Renal cortex interstitium (tissue), 15 donors: ENCODE results near the gene RPS6KA2. TPM values are rescaled to one million over a fixed set of nuclear protein-coding genes. Genes with fewer than 3 reads are reported as not detected.
A peak's percentile ranks its signal among the peaks of the same experiment; 100 is the strongest.

Source experiments
- DNase-seq, 11 donors: peaks; one replicate each; pipeline ENCODE4 v3.0.0-alpha.2; 2013; ENCODE audit warnings: low read depth in 9 of 11, low spot score in 4 of 11; ENCODE audit errors: extremely low read depth in 1 of 11
- long read RNA-seq, 16 experiments: transcript quantifications; one replicate each; lab custom pipeline, GENCODE V29; 2026
- polyA plus RNA-seq, 3 donors: library from polyadenylated mRNA; unstranded; fragments of 120-200 nt; gene quantifications; one replicate each; pipeline ENCODE4 v1.2.1, GENCODE V29; 2013; ENCODE audit not compliant: insufficient read length in 3 of 3

Gene RPS6KA2
- polyA plus RNA-seq, result 10 to 100 TPM; 28.3 to 30.6 (median 29.5) TPM
- long read RNA-seq, donor 1, full-length matches to known transcripts, result 1 of 1 reads
- long read RNA-seq, donor 1, partial matches to known transcripts, result 0 of 1 reads
- long read RNA-seq, donor 1, other reads (novel, unspliced or antisense), result 0 of 1 reads
- long read RNA-seq, donor 2, result 0 reads
- long read RNA-seq, donor 3, full-length matches to known transcripts, result 5 of 5 reads
- long read RNA-seq, donor 3, partial matches to known transcripts, result 0 of 5 reads
- long read RNA-seq, donor 3, other reads (novel, unspliced or antisense), result 0 of 5 reads
- long read RNA-seq, donor 4, full-length matches to known transcripts, result 4 of 4 reads
- long read RNA-seq, donor 4, partial matches to known transcripts, result 0 of 4 reads
- long read RNA-seq, donor 4, other reads (novel, unspliced or antisense), result 0 of 4 reads
- long read RNA-seq, donor 5, result 0 reads
- long read RNA-seq, donor 6, full-length matches to known transcripts, result 1 of 1 reads
- long read RNA-seq, donor 6, partial matches to known transcripts, result 0 of 1 reads
- long read RNA-seq, donor 6, other reads (novel, unspliced or antisense), result 0 of 1 reads
- long read RNA-seq, donor 7, full-length matches to known transcripts, result 5 of 5 reads
- long read RNA-seq, donor 7, partial matches to known transcripts, result 0 of 5 reads
- long read RNA-seq, donor 7, other reads (novel, unspliced or antisense), result 0 of 5 reads
- long read RNA-seq, donor 8, result 0 reads
- long read RNA-seq, donor 9, full-length matches to known transcripts, result 1 of 1 reads
- long read RNA-seq, donor 9, partial matches to known transcripts, result 0 of 1 reads
- long read RNA-seq, donor 9, other reads (novel, unspliced or antisense), result 0 of 1 reads
- long read RNA-seq, donor 10, full-length matches to known transcripts, result 3 of 3 reads
- long read RNA-seq, donor 10, partial matches to known transcripts, result 0 of 3 reads
- long read RNA-seq, donor 10, other reads (novel, unspliced or antisense), result 0 of 3 reads
- long read RNA-seq, donor 11, full-length matches to known transcripts, result 1 of 8 reads
- long read RNA-seq, donor 11, partial matches to known transcripts, result 7 of 8 reads
- long read RNA-seq, donor 11, other reads (novel, unspliced or antisense), result 0 of 8 reads
- long read RNA-seq, donor 12, full-length matches to known transcripts, result 1 of 1 reads
- long read RNA-seq, donor 12, partial matches to known transcripts, result 0 of 1 reads
- long read RNA-seq, donor 12, other reads (novel, unspliced or antisense), result 0 of 1 reads
- long read RNA-seq, donor 13, result 0 reads
- long read RNA-seq, donor 14, full-length matches to known transcripts, result 1 of 1 reads
- long read RNA-seq, donor 14, partial matches to known transcripts, result 0 of 1 reads
- long read RNA-seq, donor 14, other reads (novel, unspliced or antisense), result 0 of 1 reads
- long read RNA-seq, donor 15, full-length matches to known transcripts, result 1 of 1 reads
- long read RNA-seq, donor 15, partial matches to known transcripts, result 0 of 1 reads
- long read RNA-seq, donor 15, other reads (novel, unspliced or antisense), result 0 of 1 reads
- long read RNA-seq, donor 16, full-length matches to known transcripts, result 8 of 8 reads
- long read RNA-seq, donor 16, partial matches to known transcripts, result 0 of 8 reads
- long read RNA-seq, donor 16, other reads (novel, unspliced or antisense), result 0 of 8 reads

DNA sequence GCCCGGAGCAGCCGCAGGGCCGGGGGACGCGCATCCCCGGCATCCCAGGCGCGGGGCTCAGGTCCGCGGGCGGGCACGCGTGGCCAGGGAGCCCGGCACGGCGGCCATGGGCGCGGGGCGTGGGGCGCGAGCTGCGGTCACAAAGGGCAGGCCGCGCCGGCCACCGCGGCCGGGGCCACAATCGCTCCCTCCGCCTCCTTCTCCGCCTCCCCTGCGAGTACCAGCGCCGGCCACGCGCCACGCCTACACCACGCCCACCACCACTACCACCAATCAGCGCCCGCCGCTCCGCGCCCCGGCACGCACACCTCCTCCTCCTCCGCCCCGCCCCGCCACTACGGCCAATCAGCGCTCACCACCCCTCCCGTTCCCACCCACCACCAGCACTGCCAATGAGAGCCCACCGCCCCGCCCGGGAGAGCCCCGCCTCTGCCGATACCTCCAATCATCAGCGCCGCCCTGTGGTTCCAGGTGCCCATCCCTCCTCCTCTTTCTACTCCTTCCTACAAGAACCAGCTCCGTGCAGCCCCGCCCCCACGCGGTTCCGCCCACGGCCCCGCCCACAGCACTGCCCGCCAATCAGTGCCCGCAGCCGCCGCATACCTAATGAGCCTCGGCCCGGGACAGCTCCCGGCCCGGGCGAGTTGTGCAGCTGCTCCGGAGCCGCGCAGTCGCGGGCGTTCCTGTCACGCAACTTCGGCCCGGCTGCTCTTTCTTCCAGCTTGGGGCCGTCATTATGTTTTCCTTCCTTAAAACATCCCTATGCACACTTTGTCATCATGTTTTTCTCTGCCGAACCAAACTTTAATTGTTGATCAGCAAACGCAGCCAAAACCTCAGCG, at the start of gene RPS6KA2:
Gene RPS6KA2, minus strand, starts transcription at position 219 of the 842 bp plus-strand sequence. CDS start 232 bp downstream, outside the sequence.
- DNase-seq, result peak; percentile 93 to 100 (median 99)

- DNase-seq, result no peak
Measured at GRCh38 chr6:166676270-166676860, 49.3 kb upstream of the RPS6KA2 start.

GRCh38 chr6:166675736-166676135, 48.7 kb upstream of the RPS6KA2 start:
- DNase-seq, result no peak

DNA sequence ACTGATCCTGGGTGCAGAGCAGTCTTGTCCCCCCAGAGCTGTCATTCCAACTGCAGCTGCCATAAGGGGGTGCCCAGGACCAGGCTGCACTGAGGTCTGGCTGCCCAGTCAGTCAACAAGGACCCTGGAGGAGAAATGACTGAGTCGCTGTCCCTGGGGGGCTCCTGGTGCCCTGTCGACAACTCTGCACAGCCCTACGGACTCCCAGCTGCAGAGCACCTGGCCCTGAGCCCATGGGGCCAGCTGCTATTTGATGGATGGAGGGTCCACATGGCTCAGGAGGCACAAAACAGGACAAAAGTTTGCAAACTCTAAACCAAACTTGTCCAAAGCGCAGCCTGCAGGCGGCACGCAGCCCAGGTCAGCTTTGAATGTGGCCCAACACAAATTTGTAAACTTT, 46.3 kb upstream of the RPS6KA2 start:
- DNase-seq, result no peak

DNA sequence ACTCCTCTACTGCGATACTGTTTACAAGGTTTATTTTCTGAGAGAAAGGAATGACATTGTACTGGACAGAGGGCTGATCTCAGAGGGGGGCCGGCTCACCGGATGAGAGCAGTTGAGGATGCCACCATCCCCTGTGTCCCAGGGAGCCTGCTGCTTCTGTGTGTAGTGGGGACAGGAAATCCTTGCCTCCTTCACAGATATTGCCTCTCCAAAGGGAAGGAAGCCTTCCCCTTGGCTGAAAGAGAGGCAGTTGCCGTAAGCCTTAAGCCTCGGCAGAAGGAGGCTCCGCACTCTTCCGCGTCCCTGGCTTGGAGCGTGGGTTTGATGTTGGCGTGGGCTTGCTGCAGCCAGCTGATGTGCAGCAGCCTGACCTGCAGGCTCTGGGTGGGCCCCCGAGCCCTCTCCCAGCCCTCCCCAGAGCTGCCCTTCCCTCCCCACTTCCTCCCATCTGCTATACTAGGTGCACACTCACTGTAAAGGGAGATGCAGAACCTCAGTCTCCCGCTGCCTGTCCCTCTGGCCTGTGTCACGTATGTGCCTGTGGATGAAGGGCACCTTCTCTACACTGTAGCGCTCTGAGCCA, 45.7 kb upstream of the RPS6KA2 start:
- no peak for DNase-seq

- DNase-seq, result no peak
Measured at GRCh38 chr6:166672146-166672545, 45.1 kb upstream of the RPS6KA2 start.

DNA sequence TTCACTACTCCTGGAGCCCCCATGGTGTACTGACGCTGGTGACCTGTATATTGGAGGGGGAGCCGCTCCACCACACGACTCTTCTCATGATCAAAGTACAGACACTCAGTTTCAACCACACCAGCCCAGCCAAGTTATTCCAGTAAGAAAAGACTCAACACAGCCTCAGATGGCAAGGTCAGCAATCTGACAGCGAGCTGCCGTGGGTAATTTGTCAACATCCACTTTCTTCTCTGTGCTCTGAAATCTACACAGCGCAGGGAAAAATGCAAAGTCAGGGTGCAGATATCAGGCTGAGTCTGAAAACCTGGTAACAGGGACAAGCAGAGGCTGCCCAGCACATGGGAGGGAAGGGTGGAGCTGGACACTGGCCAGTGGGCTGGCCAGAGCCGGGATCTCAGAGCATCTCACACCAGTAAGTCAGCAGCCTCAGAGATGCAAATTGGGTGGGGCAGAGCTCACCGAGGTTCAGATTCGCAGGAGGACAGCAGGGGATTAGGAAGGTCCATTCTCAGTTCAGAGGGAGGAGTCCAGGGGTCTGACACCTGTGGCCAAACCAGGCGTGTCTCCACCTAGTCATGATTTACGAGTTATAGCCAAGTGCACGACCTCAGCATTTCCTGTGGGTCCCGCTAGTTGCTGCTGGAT, 44.5 kb upstream of the RPS6KA2 start:
- no peak for DNase-seq

DNA sequence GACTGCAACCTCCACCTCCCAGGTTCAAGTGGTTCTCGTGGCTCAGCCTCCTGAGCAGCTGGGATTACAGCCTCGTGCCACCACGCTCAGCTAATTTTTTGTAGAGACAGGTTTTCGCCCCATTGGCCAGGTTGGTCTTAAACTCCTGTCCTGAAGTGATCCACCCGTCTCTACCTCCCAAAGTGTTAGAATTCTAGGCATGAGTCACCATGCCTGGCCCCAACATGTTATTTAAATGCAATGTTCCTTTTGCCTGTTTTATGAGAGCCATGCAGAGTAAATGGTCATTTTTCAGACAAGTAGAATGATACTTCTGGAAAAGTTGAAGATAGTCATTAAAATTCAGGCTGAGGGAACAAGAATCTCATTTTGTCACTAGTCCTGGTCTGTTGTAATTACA, 43.8 kb upstream of the RPS6KA2 start:
- DNase-seq, result no peak

DNA sequence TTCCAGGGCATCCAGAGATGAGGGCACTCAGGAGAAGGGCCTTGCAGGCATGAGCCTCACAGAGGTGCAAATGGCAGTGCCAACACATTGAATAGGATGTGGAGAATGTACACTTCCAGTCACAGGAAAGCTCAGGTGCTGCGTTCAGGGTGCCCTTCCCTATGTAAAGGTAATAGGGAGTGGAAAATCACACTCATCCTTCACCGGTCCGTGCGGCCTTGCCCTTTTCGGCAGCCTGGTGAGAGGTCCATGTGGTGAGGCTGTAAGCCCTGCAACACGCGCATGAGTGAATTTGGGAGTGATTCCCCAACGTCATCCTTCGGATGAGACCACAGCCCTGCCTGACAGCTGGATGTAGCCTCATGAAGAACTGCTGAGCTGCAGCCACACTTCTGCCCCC, 43.0 kb upstream of the RPS6KA2 start:
- DNase-seq, result no peak

- DNase-seq, result no peak
Measured at GRCh38 chr6:166667796-166668610, 41.0 kb upstream of the RPS6KA2 start.

DNA sequence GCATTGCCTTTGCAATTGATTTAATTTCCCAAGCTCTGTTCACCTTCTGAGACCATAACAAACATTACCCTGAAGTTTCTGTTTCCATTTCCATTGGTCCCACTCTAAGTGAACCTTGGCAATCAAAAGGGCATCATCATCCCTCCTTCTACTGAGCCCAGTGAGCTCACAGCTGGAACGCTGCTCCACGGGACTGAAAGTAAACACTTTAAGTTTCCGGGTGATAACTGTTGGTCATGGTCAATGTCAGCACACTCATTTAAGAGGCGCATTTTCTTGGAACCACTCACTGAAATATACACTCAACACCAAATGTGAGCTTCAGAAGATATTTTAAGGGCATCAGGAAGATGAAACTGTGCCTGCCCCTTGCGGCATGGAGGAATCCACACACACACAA, 37.1 kb upstream of the RPS6KA2 start:
- DNase-seq, result no peak

DNA sequence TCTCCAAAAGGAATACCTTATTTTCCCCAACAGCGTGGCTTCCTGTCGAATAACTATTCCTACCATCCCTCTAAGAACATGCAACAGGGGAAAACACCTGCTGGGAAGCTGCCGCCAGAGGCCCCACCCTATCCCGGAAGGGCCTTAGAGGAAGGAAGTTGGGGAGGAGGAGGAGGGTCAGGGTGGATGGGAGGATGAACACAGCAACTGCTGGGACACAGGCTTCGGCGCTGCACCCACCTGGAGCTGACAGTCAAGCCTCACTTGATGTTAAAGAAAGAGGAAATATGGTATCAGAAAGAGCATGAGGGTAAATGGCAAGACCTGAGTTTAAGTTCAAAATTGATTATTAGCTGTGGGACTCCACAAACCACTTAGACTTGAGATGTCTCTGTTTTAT, 36.5 kb upstream of the RPS6KA2 start:
- no peak for DNase-seq

- DNase-seq, result no peak
Measured at GRCh38 chr6:166662690-166663089, 35.6 kb upstream of the RPS6KA2 start.

DNA sequence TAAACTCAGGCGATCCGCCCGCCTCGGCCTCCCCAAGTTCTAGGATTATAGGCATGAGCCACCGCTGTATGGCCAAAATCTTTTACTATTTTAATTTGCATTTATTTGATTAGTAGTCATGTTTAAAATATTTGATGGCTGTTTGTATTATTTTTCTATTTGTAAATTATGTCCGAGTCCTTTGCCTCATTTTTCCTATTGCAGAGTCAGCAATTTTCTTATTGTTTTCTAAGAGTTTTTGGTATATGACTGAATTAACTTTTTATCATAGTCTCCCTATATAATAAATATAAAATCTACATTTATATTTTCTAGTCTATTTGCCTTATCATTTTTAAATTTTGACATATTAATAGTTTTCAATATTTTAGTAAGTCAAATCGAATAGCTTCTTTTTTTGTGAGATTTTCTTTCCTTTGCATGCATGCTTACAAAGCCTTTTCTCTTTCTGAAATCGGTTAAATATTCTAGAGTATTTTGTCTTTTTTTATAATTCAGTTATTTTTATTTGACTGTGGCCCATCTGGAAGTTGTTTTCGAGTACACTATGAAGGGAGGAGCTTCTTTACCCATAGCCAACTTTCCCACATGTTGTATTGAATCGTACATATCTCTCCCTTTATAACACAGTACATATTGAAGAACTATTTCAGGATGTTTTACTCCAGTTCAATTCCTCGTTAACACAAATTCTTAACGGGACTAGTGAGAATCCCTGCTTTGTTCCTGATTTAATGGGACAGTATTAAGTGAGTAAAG, 34.5 kb upstream of the RPS6KA2 start:
- no peak for DNase-seq

DNA sequence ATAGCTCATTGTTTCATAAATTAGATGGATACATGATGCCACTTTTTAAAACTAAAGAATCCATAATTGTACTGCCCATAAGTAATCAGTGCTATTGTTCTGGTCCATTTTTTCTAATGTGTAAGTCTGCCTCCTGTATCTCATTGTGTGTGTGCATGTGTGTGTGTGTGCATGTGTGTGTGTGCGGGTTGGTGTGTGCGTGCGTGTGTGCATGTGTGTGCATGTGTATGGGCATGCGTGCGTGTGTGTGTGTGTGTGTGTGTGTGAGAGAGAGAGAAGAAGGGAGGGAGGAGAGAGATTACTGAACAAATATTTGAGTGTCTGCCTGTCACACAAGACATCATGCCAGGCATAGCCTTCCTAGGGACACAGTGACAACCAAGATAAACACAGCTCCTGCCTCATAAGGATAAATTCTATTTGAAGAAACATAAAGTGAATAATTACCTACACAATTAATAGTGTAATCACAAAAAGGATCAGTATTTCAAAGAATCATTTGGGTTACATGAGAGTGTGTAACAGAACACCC, 33.2 kb upstream of the RPS6KA2 start:
- DNase-seq, result no peak
